ENCODE data around the gene OSBPL3.

The OSBPL3 gene

DNA sequence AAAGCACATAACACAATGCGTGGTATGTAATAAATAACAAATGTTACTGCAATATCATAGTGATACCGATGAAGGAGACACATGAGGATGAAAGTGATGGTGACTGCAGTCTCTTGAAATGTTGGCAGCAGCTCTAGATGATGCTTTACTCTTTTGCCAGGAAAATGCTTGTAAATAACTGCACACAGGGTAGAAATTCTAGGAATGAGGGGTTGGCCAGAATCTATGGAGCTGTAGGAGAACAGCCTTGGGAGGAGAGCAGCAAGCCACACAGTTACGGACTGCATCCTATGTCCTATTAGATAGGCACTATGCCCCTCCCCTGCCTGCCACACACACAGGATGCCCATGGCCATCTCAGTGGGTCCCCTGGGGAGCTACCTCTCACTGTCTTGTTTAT is 125.1 kb downstream of the OSBPL3 start:
- no peak for DNase-seq

DNA sequence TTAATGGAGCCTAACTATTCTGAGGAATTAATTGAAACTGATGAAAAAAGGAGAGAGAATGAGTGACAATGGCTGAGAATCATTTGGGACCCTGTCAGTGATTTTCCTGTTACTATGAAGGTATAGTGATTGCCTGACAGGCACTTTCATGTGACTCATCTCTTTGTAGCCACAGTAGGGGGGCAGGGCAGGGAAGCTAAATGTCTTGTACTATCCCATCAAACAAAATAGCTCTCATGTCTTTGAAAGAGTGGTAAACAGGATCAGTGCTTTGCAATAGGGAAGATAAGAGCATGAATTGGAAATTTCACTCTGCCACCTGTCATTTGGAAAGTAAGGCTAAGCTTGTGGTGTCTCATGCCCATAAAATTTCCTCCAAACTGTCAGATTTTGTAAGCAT is 128.2 kb downstream of the OSBPL3 start:
- peak in 1 of 2 experiments; percentile 5 for DNase-seq

- DNase-seq = no peak
Observed at GRCh38 chr7:24848878-24849277, 131.1 kb downstream of the OSBPL3 start.

GRCh38 chr7:24847754-24848153 is 132.2 kb downstream of the OSBPL3 start:
- no peak for DNase-seq

DNA sequence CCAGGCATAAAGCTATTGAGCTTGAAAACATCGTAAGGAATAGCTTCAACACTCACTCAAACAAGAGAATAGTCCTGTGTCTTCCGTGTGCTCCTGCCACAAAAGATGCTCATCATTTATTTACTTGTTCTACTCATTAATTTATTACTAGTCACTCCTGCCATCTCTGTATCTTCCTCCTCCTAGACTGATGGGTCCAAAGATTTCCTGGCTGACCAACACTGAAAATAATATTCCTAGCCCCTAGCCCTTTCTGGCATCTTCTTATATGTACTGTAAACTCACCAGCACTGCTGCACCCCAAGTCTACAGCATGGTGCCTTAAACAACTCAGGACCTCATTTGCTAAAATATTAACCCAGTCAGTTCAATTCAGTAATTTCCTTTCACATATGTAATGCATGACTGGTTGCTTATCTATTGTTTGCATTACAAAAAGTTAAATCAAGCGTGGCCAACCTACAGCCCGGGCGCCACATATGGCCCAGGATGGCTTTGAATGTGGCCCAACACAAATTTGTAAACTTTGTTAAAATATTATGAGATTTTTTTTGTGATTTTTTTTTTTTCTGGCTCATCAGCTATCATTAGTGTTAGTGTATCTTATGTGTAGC is 136.1 kb downstream of the OSBPL3 start:
- DNase-seq = no peak

GRCh38 chr7:24842449-24843241 is 137.3 kb downstream of the OSBPL3 start:
- no peak for DNase-seq

- DNase-seq = no peak
Observed at GRCh38 chr7:24842029-24842428, 137.9 kb downstream of the OSBPL3 start.

DNA sequence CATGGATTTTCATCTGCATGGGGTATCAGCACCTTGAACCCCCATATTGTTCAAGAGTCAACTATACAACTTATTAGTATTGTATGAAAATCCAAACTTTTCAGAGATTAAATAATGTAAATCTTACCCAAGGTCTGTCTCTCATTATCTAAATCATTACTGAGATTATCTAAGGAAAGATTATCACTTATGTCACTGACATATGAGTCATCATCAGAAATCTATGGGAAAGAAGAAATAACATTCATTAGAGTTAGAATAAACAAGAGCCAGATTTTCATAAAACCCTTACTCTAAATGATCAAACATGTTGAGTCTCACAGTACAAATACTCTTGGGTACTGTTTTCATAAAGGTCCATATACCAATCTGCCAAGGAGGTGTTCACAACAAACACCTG is 139.4 kb downstream of the OSBPL3 start:
- DNase-seq = no peak

DNA sequence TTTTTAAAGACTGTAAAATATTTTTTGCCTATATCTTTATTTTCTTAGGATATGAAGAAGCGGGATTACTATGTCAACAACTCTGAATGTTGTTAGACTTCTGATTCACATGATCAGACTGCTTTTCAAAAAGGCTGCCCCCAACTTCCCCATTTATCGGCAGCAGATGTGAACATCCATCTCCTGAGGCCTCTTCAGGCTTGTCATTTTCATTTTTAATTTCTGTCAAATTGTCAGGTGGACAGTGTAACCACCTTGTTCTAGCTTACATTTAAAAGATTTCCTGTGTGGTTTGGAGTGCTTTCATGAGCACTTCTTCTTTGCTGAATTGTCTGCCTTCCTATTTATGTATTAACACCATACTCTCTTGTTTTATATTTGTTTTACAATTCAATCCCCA is 143.9 kb downstream of the OSBPL3 start:
- no peak for DNase-seq

GRCh38 chr7:24835643-24836042 is 144.3 kb downstream of the OSBPL3 start:
- no peak for DNase-seq

DNA sequence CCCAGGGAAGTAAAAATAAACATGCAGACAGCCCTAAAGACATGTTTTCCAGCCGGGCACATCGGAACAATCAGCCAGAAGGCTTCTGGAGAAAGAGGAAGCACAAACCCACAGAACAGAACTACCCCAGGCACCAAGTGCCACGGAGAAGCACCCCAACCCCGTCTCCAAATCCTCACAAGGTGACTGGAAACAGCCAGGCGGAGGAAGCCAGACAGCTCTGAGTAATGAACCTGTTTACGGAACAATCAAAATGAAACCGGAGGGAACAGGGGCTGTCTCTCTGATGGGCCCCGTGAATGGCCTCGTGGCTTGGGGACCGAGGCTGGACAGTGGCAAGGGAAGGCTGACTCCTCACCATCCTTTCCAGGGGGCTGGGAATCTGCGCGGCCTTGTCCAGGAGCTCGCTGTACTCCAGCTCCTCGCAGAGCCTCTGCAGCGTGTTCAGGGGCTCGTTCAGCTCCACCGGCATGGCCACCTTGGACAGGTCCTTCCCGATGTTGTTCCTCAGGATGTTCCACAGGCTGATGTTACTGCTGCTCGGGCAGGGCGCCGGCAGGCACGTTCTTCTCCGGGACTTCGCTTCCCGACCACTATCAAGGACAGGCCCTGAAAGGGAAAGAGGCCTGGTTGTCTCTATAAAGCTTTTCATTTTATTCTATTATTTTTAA is 145.7 kb downstream of the OSBPL3 start:
- DNase-seq = no peak

DNA sequence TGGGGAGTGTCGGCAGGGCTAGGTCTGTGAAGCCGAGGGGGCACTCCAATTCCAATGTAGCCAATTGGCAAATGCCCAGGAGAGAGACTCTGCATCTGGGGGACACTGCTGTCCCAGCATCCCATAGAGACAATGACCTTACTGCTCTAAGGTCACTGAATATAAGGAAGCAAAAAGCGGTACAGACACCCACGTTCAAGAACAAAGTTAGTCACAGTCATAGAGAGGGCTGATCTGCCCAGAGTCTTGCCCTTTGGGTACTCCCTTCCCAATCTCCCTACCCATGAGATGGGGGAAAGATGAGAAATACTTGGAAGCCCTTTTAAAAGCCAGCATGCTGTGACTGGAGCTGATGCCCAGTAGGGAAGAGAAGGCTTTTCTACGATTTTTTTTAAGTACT is 146.4 kb downstream of the OSBPL3 start:
- no peak for DNase-seq

DNA sequence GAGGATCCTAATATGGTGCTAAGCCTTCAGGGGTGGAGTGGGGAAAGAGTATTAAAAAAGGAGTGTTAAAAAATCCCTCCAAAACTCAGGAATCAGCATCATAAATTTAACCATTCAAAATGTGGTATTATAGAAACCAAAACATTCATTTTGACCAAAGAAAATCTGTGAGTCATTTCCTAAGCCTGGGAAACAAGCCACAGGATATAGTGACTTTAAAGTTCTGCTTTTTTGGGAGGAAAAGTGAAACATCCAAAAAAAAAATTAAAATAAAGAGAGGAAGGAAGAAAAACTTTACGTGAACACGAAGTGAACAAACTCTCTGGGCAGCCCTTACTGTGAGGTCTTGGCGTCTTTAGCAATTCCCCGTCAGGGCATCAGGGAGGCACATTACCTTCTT is 148.7 kb downstream of the OSBPL3 start:
- DNase-seq = no peak

- DNase-seq = no peak
Observed at GRCh38 chr7:24830440-24831050, 149.4 kb downstream of the OSBPL3 start.

DNA sequence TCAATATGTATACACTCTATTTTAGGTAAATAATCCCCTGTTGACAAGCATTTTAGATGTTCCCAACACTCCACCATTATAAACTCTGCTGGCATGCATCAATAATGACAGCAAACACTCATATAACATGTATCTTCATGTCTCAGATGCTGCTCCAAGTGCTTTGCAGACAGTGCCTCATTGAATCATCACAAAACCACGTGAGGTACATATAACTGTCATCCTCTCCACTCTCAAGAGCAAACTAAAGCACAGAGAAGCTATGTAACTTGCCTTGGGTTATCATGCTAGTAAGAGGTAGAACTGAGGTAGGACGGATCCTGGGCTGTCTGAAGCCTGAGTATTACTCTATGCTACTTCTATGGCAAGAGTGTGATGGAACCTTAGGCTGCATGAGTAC is 150.2 kb downstream of the OSBPL3 start:
- DNase-seq = no peak

- no peak for DNase-seq
Observed at GRCh38 chr7:24828891-24829661, 150.9 kb downstream of the OSBPL3 start.

GRCh38 chr7:24827589-24827988 is 152.4 kb downstream of the OSBPL3 start:
- DNase-seq = no peak

DNA sequence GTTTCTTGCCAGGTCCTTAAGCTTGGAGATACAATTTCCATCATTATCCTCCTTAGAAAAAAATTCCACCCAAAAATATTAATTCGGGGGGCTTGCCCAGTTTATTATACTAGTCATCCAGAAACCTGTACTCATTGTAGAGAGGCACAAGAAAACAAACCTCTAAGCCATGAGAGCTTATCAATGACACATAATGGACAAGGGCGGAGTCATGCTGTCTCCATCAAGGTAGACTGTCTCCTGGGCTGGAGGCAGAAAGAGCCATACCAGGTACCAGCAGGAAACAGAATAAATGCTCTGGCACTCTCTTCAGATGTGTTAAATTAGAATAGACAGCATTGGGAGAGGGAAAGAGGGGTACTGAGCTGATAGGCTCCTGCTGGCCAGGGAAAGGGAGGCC is 153.0 kb downstream of the OSBPL3 start:
- no peak for DNase-seq

- peak in 1 of 2 experiments; percentile 9 for DNase-seq
Observed at GRCh38 chr7:24826662-24827020, 153.3 kb downstream of the OSBPL3 start.

DNA sequence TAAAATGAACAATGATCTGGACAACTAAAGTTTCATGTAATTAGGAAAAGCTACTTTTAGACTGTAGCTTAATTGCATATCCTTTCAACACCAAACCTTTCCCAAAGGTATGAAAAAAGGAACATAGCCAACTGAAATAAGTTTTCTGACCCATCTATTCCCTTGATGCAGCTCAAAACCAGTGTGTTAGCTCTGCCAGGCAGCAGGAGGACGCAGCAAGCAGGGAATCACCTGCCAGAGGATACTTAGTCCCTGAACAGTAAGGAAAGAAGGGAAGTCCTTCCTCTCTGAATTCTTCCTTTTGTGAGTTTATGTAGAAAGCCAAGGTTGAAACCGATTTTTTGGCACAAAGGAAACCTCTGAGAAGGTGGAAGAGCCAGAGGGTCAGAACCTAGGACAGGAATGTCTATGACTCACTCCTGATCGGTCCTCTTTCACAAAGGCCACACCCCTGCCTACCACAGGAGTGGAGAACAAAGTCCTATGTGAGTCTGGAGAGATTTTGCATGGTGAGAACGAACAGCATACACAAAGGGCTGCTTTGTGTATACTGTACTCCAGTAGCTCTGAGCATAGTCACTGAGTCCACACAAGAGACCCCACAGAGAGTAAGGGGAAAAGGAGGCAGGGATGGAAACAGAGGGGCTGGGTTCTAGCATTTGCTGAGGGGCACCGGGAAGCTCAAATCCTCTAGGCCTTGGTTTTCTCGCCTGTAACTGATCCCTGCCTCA is 153.9 kb downstream of the OSBPL3 start:
- no peak for DNase-seq

GRCh38 chr7:24825381-24825794 is 154.6 kb downstream of the OSBPL3 start:
- DNase-seq = no peak

- DNase-seq = no peak
Observed at GRCh38 chr7:24824896-24825295, 155.1 kb downstream of the OSBPL3 start.
